Pancreas (tissue), 10 donors: ENCODE results near the gene TBCB. TPM values are rescaled to one million over a fixed set of nuclear protein-coding genes. Genes with fewer than 3 reads are reported as not detected.

Experiments
- ATAC-seq, 4 donors: fragments of 200-7000 bp; cut with Tn5 transposase; one replicate each; pipeline versions ENCODE4 v1.8.0 to v1.9.1; 2020; ENCODE audit warnings: mild to moderate bottlenecking in 4 of 4, moderate library complexity in 4 of 4
- DNase-seq, 6 donors: peaks; one replicate each; pipeline ENCODE4 v3.0.0-alpha.2; 2020
- FAIRE-seq: peaks from 2 replicates; lab custom pipeline; 2012; peaks lifted over from hg19 to GRCh38; lab: Jason Lieb, UNC
- H3K27ac ChIP-seq, 4 donors: fragments of 200-600 bp; sonication (generic); 1 replicate in 3 of 4; 2 replicates in 1 of 4; pipeline versions ENCODE4 v1.5.0 to v1.8.0; 2020
- H3K27me3 ChIP-seq, 4 donors: fragments of 200-600 bp; one replicate each; pipeline ENCODE4 v1.8.0; 2021
- H3K36me3 ChIP-seq, 3 donors: fragments of 200-600 bp; sonication (generic) in 1 of 3; one replicate each; pipeline versions ENCODE4 v1.5.0 to v1.8.0; 2020 to 2021
- H3K4me1 ChIP-seq, 3 donors: fragments of 200-600 bp; one replicate each; pipeline ENCODE4 v1.8.0; 2021
- H3K4me3 ChIP-seq, 4 donors: fragments of 200-600 bp; sonication (generic) in 2 of 4; one replicate each; pipeline versions ENCODE4 v1.5.0 to v1.8.0; 2020 to 2021
- H3K9me3 ChIP-seq, 4 donors: fragments of 200-600 bp; one replicate each; pipeline ENCODE4 v1.8.0; 2021
- CTCF ChIP-seq, 4 donors: fragments of 200-600 bp; sonication (generic) in 3 of 4; IDR thresholded peaks; one replicate each; pipeline versions ENCODE4 v1.5.0 to v1.8.0; 2021; ENCODE audit warnings: antibody characterized with exemption in 4 of 4
- WGBS, 2 donors: extraction: QIAGEN DNeasy Blood & Tissue Kit; methylation state at CpG; one replicate each; pipeline ENCODE4 v1.1.7; 2013; 5-methylcytosine and 5-hydroxymethylcytosine counted together
- intact Hi-C, 3 donors: fragments of 100-400 bp; cut with DNase I; formaldehyde crosslinking; loops; one replicate each; pipeline versions ENCODE4 v1.11.1 to v1.14.2; 2022
- polyA plus RNA-seq, 2 donors: library from polyadenylated mRNA; stranded (reverse); fragments of 200-250 nt; gene quantifications; one replicate each; pipeline ENCODE4 v1.2.3, GENCODE V29; 2013
- total RNA-seq, 6 donors: library from RNA; stranded (reverse); fragmentation: NEBNext Ultra II Directional in 4 of 6; extraction: Animal tissue kit (Norgen Biotek cat#: 25700) in 4 of 6; gene quantifications; one replicate each; pipeline versions ENCODE4 v1.2.1 to v1.2.4, GENCODE V29; 2021 to 2023
- donor health status: healthy with polysubstance abuse.
- donor health status: DM: no; HTN: no; CAD: no; lungs with moderate emphysema.
- donor health status: DM: no; HTN: no; CAD: no.
- donor health status: control.
- donor health status: control.
- donor health status: Bipolar disorder and iron deficiency.
- donor health status: DM: yes; HTN: yes; CAD: no.
- donor health status: DM: no; HTN: no; CAD: no.
- donor health status: DM: no; HTN: no; CAD: no.
- donor health status: DM: yes; HTN: yes; CAD: no.

TBCB gene
- total and polyA plus RNA-seq, 8 donors, result 22.3 to 131 (median 37.5) TPM

DNA sequence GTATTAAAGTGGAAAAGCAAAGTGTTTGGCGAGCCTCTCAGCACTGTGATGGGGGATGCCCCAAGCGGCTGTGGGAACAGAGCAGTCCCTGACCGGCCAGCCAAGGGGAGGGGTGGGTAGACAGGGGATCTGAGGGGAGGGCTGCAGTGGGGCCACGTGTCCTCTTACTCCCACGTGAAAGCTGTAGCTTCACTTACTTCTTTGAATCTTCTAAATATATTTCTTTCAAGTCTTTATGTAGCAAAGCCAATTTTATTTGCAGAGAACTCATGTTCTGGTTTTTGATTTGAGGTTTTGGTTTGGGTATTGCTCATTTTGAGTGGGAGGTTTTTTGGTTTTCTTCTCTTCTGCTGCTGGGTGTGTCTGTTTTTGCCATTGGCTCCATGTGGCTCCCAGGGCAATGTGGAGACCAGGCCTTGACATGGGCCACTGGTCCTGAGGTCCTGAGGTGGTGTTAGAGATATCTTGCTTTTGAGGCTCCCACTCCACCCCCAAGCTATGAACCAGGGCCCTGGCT lies 22.1 kb upstream of the TBCB start:
- TF ChIP-seq CTCF (IDR thresholded peaks at IDR 0.05), result no peak
- no peaks in the 10 kb centered on the region for H3K27me3 ChIP-seq
- intact Hi-C loops, result no loop called here
- no peaks in the 10 kb centered on the region for H3K4me1 ChIP-seq
- no peak overlapping the region for H3K27ac ChIP-seq
- no peak for FAIRE-seq
- H3K4me3 ChIP-seq, result no peak overlapping the region
- no peaks in the 10 kb centered on the region for H3K36me3 ChIP-seq
- WGBS, 2 donors, result 96 to 97% methylated on average over 5 of the region's 5 CpGs
- DNase-seq, result no peak
- no peak for ATAC-seq
- no peaks in the 10 kb centered on the region for H3K9me3 ChIP-seq

- no peaks in the 10 kb centered on the region for H3K27me3 ChIP-seq
- FAIRE-seq (no peak), ATAC-seq (no peak), DNase-seq (no peak)
- intact Hi-C loops, result no loop called here
- no peak overlapping the region for H3K27ac ChIP-seq
- H3K4me1 ChIP-seq, result no peaks in the 10 kb centered on the region
- WGBS, 2 donors, result 76 to 88% methylated on average over 6 of the region's 6 CpGs
- H3K36me3 ChIP-seq, result no peaks in the 10 kb centered on the region
- H3K4me3 ChIP-seq, result no peak overlapping the region
- no peak for TF ChIP-seq CTCF (IDR thresholded peaks at IDR 0.05)
- H3K9me3 ChIP-seq, result no peaks in the 10 kb centered on the region
These were observed 21.6 kb upstream of the TBCB start for GRCh38 chr19:36093687-36094086.

DNA sequence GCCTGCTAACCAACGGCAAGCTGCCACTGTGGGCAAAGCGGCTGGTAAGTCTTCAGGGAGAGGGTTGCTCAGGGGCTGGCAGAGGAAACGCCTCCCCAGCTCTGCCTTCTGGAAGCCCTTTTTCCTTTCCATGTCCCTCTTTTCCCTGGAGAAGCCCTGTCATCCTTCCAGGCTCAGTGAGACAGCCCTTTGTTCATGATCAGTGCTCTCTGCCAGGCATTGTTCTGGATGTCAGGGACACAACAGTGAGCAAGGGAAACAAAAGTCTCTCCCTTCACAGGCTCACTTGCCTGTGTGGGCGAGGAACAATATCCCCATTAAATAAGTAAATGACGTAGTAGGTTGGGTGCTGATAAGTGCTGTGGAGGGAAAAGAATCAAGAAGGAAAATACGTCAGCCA lies 18.2 kb upstream of the TBCB start:
- TF ChIP-seq CTCF (IDR thresholded peaks at IDR 0.05), result no peak
- no peak for FAIRE-seq
- H3K4me3 ChIP-seq, result no peak overlapping the region

GRCh38 chr19:36099166-36099785 lies 16.0 kb upstream of the TBCB start:
- intact Hi-C loops, result no loop called here
- no peaks in the 10 kb centered on the region for H3K9me3 ChIP-seq
- H3K4me3 ChIP-seq, result no peak overlapping the region
- no peak for DNase-seq
- no peaks in the 10 kb centered on the region for H3K27me3 ChIP-seq
- H3K36me3 ChIP-seq, result no peaks in the 10 kb centered on the region
- 85 to 89% methylated on average over 18 to 19 of the region's 19 CpGs for WGBS, 2 donors
- H3K27ac ChIP-seq, result no peak overlapping the region
- no peaks in the 10 kb centered on the region for H3K4me1 ChIP-seq
- no peak for ATAC-seq
- no peak for FAIRE-seq
- TF ChIP-seq CTCF (IDR thresholded peaks at IDR 0.05), result no peak

More for the DNA sequence above, 18.2 kb upstream of the TBCB start:
- intact Hi-C loops, result no loop called here
- DNase-seq (no peak), ATAC-seq (no peak)
- 92 to 95% methylated on average over 6 of the region's 6 CpGs for WGBS, 2 donors
- Histone ChIP-seq H3K36me3 (no peaks in the 10 kb centered on the region), H3K9me3 (no peaks in the 10 kb centered on the region), H3K27me3 (no peaks in the 10 kb centered on the region), H3K4me1 (no peaks in the 10 kb centered on the region), H3K27ac (no peak overlapping the region)

DNA sequence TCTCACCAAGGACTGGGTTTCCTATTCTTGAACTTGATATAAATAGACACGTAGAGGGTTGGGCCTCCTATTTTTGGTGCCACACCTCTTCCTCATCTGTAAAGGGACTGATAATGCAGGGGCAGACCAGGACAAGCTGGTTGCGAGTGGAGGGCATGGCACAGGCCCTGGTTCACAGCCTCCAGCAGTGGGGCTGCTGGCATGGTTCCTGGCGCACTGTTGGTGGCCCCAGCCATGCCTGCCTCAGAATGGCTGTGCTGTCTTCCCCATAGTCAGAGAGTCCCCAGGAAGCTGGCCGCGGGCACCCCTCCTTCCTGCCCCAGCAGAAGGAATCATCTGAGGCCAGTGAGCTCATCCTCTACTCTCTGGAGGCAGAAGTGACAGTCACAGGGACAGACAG lies 14.8 kb upstream of the TBCB start:
- Histone ChIP-seq H3K36me3 (no peaks in the 10 kb centered on the region), H3K9me3 (no peaks in the 10 kb centered on the region), H3K27me3 (no peaks in the 10 kb centered on the region), H3K27ac (no peak overlapping the region), H3K4me3 (no peak overlapping the region), H3K4me1 (no peaks in the 10 kb centered on the region)
- DNase-seq (no peak), FAIRE-seq (no peak), ATAC-seq (no peak)
- no peak for TF ChIP-seq CTCF (IDR thresholded peaks at IDR 0.05)
- WGBS, 2 donors, result 84 to 88% methylated on average over 5 of the region's 5 CpGs
- intact Hi-C loops, result no loop called here
